ENCODE data around the gene PDE2A.
"Not testable (repeated sequence)": the region's sequence is repeated elsewhere in the genome, so short reads cannot be mapped to it uniquely, and the experiment has no call there.

DNA sequence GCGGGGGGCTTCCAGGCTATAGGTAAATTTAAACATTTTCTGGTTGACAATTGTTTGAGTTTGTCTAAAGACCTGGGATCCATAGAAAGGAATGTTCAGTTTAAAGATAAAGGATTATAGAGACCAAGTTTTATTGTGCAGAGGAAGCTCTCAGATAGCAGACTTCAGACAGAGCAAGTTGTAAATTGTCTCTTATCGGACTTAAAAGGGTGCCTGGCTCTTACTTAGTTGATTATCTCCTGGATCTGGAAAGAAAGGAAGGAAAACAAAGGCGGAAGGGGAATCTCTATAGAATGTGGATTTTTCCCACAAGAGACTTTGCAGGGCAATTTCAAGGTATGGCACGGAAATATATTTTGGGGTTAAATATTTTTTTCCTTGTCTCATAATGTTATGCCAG is 101.7 kb downstream of the PDE2A start:
- TF ChIP-seq, protein P1, sequence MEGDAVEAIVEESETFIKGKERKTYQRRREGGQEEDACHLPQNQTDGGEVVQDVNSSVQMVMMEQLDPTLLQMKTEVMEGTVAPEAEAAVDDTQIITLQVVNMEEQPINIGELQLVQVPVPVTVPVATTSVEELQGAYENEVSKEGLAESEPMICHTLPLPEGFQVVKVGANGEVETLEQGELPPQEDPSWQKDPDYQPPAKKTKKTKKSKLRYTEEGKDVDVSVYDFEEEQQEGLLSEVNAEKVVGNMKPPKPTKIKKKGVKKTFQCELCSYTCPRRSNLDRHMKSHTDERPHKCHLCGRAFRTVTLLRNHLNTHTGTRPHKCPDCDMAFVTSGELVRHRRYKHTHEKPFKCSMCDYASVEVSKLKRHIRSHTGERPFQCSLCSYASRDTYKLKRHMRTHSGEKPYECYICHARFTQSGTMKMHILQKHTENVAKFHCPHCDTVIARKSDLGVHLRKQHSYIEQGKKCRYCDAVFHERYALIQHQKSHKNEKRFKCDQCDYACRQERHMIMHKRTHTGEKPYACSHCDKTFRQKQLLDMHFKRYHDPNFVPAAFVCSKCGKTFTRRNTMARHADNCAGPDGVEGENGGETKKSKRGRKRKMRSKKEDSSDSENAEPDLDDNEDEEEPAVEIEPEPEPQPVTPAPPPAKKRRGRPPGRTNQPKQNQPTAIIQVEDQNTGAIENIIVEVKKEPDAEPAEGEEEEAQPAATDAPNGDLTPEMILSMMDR (conservative IDR thresholded peaks at IDR 0.05) = not testable (repeated sequence)
- not testable (repeated sequence) for TF ChIP-seq EZH2 (IDR thresholded peaks at IDR 0.05; ENCODE audit: low read depth)

Data from PC-9 (cell line).